Stimulated activated CD4-positive, alpha-beta T cell treated with anti-CD3 and anti-CD28 coated beads, Interleukin-4, amount 100 ng/mL, for 1 hour (primary cell): ENCODE measurements around the gene SEC16A.
A peak's percentile ranks its signal among the peaks of the same experiment; 100 is the strongest.

Experiments
- DNase-seq: peaks from one replicate; pipeline ENCODE4 v3.0.0-alpha.2; 2020

SEC16A gene

DNA sequence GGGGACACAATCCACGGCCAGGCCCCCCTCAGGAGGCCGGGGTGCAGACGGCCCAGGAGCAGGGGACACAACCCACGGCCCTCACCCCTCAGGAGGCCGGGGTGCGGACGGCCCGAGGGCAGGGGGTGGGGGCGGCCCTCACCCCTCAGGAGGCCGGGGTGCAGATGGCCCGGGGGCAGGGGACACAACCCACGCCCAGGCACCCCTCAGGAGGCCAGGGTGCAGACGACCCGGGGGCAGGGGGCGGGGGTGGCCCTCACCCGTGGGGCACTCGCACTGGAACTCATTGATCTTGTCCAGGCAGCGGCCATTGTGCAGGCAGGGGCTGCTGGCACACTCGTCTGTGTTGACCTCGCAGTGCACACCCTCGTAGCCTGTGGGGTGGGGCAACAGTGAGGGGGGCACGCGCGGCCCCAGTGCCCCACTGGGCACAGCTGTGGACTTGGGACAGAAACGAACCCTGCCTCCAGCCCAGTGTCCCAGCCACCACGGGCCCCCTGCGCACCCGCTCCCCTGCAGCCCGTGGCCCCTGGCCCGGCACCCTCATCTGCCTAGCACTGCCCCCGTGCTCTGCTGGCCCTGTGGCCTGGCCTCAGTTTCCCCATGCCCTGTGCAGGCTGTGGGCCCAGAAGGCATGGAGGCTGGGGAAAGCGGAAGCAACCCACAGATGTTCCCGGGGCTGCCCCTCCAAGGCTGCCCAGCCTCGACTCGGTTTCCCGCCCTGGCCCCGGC is 34.3 kb upstream of the SEC16A start:
- no peak for DNase-seq

GRCh38 chr9:136516191-136516654 is 33.4 kb upstream of the SEC16A start:
- no peak for DNase-seq

GRCh38 chr9:136515276-136515675 is 32.4 kb upstream of the SEC16A start:
- no peak for DNase-seq

GRCh38 chr9:136514022-136514714 is 31.3 kb upstream of the SEC16A start:
- DNase-seq, result no peak

GRCh38 chr9:136513191-136513590 is 30.4 kb upstream of the SEC16A start:
- DNase-seq, result no peak

GRCh38 chr9:136512651-136513071 is 29.8 kb upstream of the SEC16A start:
- peak; percentile 42 for DNase-seq

DNA sequence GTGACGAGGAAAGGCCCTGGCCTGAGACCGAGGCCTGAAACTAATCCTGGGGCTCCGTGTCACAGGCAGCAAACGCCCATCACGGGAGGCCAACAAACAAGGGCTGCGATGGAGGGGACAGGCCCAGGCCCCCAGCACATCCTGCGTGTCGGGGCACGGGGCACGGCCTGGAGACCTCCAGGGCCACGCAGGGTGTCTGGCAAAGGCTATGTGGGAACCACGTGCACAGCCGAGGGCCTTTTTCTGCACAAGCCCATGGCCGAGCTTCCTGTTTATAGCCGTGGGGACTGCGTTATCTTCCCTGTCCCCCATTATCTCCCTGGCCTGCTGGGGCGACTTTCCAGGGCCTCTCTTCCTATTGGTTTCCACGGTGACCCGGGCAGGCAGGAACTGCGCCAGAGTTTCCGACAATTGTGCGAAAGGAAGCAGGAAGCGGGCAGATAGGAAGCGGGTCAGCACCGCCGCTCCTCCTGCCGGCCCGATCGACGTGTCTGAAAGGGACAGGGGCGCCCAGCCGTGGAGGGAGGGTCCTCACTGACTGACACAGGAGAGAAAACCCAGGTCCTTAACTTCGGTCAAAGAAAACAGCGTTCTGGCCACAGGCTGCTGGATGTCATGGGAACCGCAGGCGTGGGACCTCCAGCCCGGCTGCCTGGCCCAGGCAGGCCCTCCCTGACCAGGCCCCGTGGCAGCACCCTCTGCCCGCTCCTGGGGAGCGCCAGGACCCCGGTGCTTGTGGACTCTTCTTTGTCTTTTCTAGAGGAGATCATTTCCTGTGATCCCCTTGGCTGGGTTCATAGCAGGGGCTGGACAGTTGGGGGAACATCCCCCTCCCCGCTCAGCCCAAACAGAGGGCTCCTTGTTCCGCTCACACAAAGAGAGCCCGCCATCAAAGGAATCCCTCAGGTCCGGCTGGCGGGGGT is 29.1 kb upstream of the SEC16A start:
- no peak for DNase-seq

GRCh38 chr9:136511144-136511669 is 28.4 kb upstream of the SEC16A start:
- DNase-seq, result no peak

GRCh38 chr9:136510561-136510960 is 27.7 kb upstream of the SEC16A start:
- DNase-seq, result no peak

DNA sequence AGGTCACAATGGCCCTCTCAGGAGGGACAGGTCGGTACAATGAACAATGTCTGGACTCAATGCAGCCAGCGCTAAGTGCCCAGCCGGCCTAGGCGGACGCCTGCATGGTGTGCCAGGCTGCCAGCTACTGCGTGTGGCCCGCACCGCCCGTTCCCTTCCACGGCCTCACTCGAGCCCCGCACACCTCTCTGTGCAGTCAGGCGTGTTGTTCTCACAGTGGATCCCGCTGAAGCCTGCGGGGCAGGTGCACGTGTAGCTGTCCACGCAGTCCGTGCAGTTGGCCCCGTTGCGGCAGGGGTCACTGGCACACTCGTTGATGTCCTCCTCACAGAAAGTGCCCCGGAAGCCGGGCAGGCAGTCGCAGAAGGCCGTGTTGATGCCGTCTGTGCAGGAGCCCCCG is 26.7 kb upstream of the SEC16A start:
- DNase-seq, result no peak

DNA sequence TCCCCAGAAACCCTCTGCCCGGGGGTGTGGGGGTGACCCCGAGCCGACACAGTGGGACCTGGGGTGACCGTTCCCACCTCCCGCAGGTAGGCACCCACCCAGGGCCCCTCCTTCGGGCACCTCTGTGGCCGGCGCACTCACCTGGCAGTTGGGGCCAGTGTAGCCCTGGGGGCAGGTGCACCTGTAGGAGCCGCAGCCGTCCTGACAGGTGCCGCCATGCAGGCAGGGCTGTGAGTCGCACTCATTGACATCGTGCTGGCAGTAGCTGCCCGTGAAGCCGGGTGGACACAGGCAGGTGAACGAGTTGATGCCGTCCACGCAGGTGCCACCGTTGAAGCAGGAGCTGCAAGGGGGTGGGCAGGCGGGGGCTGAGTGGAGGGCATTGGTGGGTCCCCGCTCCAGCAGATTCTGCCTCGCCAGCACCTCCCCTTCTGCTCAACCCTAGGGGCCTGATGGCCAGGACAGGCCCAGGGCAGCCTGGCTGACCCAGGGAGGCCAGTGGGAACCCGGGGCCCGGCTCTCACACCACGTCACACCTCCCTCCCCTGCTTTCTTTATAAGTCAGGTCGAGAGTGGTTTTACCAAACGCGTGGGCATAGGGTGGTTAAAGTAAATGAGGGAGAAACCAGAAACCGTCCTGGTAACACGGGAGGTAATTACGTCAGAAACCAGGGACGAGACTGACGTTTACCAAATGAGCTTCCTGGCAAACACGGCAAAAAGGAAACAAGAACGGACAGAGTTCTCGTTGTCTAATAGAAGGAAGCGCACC is 26.1 kb upstream of the SEC16A start:
- DNase-seq, result no peak

DNA sequence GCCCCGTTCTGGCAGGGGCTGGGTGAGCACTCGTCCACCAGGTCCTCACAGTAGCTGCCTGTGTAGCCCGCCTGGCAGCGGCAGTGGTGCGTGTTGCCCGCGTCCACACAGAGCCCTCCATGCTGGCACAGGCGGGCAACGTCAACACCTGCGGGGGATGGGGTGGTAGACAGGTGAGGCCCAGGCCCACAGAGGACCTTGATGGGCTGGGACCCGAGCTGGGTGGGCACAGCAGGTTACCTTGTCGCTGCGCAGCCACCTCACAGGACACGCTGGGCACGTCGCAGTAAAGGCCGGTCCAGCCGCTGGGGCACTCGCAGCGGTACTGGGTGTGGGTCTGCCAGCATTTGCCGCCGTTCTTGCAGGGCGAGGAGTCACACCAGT is 25.1 kb upstream of the SEC16A start:
- no peak for DNase-seq

- no peak for DNase-seq
Measured at GRCh38 chr9:136507221-136507991, 24.6 kb upstream of the SEC16A start.

DNA sequence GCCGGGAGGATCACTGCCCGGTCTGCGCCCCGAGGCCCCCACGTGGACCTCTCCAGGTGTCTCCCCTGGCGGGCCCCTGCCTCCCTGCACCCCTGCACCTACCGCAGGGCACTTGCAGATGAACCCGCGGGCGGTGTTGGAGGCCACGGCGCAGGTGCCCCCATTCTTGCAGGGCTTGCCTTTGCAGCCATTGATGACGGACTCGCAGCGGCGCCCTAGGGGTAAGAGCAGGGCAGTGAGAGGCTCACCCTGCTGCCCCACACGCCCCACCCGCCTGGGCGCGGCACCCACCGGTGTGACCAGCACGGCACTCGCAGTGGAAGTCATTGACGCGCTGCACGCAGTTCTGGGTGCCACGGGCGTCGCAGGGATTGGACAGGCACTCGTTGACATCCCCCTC is 23.6 kb upstream of the SEC16A start:
- no peak for DNase-seq

DNA sequence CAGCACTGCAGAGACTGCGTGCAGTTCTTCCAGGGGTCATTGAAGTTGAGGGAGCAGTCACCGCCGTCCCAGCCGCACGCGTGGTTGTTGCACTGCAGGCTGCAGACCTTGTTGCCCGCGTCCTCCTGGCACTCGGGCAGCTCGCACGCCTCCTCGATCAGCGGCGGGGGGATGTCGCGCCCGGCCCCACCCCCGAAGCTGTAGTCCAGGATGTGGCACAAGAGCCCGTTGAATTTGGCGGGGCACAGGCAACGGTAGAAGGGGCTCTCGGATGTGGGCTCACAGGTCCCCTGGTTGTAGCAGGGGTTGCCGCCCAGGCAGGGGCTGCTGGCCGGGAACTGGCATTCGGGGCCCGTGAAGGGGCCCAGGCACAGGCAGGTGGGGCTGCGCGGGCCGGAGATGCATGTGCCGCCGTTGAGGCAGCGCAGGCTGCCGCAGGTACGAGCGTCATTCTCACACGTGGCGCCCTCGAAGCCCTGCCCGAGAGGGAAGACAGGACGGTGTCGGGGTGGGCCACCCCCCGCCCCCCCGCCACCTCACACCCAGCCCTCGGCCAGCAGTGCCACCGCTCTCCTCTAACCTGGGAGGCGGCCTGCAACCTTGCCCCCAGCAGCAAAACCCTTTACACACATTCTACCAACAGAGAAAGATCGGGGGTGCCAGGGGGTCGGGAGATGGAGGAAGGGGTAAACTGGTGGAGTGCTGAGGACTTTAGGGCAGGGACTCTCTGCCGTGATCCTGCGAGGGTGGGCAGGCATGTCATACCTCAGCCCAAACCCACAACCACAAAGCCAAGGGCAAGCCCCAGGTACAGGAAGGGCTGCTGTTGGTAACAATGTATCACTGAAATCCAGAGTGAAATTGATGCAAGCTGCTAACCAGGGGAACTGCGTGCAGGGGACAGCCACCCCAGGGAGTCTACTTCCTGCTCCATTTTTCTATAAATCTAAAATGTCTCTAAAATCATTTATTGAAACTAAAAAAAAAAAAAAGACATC is 22.9 kb upstream of the SEC16A start:
- no peak for DNase-seq

DNA sequence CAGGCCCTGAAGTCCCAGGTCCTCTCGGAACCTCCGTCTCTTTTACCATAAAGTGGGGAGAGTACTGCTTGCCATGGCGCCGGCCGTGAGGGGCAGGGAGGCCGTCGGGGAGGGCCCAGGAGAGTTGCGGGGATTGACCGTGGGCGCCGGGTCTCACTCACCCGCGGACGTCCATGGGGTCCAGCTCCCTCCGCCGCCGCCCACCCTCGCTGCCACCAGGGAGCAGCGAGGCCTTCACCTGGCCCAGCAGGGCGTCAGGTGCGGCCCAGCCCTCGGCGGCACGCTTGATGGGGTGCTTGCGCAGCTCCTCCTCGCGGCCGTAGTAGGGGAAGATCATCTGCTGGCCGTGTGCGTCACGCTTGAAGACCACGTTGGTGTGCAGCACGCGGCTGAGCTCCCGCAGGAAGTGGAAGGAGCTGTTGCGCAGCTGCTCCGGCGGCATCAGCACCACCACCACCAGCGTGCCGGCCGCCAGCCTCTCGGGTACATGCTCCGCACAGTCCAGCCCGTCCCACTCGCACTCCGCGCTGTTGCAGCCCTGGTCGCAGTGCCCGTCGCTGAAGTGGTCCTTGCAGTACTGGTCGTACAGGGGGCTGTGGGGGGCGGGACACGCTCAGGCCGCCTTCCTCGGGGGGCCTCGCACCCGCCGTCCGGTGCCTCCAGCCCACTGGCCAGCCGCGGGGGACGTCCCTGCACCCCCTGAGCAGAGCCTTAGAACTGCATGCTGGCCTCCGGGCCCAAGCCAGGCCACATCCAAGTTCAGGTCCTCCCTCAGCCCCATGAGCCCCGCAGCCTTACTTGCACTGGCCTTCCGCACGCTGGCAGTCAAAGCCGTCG is 21.9 kb upstream of the SEC16A start:
- no peak for DNase-seq

DNA sequence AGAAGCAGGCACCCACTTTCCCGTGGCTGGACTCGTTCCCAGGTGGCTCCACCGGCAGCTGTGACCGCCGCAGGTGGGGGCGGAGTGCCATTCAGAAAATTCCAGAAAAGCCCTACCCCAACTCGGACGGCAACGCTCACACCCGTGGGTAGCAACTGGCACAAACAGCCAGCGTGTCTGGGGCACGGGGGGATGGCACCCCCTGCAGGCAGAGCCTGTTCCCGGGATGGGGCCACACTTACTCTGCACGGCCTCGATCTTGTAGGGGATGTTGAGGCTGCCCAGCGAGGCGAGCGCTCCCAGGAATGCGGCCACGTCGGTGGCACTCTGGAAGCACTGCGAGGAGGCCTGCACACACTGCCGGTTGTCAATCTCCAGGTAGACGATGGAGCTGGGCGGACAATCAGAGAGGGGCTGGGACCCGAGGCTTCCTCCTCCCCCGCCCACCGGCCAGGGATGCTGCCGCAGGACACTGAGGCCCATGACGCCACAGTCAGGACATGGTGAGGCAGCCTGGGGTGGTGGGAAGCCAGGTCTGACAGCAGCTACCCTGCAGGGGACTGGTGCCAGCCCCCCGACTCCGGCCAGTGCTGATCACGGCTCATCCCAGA is 20.2 kb upstream of the SEC16A start:
- DNase-seq, result no peak

DNA sequence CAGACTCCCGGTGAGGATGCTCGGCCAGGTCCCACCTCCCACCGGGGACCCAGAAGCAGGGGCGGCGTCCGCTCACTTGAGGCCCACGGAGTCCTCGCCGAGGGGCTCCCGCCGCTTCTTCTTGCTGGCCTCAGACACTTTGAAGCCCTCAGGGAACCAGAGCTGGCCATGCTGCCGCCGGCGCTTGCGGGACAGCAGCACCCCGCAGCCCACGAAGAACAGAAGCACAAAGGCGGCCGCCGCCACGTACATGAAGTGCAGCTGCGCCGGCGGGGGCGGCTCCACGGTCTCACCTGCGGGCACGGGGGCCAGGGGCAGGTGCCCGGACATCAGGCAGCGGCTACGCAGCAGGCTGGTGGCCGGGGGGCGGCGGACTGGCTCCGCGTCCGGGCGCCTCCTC is 19.4 kb upstream of the SEC16A start:
- DNase-seq, result no peak

DNA sequence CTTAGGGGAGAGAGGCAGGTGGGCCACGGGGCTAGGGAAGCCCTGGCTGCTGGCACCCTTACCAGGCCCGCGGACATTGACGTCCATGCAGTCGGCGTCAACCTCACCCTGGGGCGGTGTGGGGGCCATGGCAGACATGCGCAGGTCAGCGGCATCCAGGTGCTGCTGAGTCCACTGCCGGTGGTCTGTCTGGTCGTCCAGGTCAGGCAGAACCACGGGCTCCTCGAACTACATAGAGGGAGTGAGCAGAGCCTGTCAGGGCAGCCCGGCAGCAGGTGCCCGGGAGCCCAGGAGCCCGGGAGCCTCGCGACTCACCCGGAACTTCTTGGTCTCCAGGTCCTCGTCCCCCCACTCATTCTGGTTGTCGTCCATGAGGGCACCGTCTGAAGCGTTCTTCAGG is 18.8 kb upstream of the SEC16A start:
- no peak for DNase-seq
